ENCODE results near the gene PKIG.

Gene PKIG

GRCh38 chr20:44621325-44621724, 38.9 kb downstream of the PKIG start:
- DNase-seq, result no peak

DNA sequence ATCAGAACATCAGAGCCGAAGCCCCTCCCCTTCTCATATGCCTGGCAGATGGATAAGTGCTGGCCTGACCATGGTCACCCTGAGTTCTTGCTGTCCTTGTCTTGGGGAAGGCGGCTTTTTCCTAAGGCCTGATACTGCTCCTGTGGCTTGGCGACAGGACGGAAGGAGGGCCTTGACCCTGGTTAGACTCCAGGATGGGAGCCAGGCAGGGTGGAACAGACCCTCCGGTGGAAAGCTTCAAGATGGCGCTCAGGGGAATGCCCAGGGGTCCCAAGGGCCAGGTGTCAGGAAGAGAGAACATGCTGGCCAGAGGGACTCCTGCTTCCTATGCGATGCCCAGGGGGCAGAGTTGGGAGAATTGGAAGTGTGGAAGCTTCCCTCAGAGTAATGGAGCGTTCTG, 39.6 kb downstream of the PKIG start:
- DNase-seq, result no peak

DNA sequence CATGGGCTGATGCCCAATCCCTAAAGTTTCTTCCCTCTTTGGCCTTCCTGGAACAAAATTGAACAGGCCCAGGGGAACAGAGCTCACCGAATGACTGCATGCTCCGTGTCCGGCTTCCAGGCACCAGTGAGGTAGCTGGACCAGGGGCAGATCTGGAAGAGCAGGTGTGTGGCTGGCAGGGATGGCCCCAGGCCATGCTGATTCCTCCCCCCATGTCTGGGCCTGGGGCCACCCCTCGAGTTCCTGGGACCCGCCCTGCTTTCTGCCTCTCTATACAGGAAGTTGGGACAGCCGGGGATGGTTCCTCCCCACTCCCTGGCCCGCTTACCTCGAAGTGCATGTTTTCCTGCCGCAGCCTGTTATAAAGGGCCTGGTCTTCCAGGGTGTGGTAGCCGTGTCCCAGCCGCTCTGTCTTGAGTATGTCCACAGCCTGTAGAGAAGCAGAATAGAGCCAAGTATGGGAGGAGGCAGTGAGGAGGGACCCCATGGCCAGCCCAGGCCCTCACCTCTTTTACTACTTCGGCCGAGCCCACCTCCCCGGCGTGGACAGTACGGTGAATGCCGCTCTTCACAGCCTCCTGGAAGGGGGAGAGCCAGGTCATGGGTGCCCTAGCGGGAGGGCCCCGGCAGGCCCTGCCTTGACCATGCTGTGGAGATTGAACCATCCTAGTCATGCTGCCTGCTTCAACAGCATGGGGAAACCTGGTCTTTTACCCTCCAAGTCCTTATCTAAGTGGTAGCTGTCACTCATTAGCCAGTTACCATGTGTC, 40.3 kb downstream of the PKIG start:
- no peak for DNase-seq

- DNase-seq, result no peak
Observed at GRCh38 chr20:44624152-44624551, 41.8 kb downstream of the PKIG start.

DNA sequence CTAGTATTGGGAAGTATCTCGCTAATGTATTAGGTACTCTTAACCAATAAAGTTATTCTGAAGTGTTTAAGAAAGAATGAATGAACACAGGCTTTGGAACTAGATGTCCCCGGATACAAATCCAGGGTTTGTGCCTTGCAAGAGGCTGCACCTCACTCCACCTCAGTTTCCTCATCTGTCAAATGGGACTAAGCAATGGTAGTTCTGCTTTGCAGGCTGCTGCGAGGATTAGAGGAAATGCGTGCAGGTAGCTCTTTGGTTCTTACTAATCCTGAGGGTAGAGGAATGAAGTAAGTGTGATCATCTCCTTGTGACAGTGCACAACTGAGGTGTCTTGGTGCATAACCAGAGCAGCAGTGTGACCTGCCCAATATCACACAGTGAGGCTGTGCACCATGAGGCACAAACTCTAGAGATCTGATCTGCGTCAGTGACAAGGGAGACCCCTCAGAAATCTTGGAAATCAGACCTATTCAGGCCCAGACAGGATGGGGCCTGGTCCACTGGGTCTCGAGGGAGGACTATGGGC, 42.4 kb downstream of the PKIG start:
- no peak for DNase-seq

DNA sequence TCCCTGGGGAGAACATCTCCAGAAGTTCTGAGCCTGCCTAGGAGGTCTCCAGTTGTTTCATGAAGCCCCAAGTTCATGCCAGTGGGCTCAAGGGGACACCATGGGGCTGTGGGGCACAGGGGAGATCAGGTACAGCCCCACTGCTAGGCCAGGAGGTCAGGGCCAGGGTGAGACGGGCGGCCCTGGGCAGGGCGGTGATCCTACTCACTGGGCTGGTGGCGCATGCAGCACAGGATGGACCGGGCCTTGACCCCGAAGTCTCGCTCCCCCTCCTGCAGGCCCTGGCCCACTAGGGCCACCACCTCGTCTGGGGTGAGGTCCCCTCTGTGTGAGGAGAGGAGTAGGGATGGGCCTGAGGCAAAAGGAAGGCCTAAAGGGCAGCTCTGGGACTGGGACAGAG, 43.0 kb downstream of the PKIG start:
- no peak for DNase-seq

DNA sequence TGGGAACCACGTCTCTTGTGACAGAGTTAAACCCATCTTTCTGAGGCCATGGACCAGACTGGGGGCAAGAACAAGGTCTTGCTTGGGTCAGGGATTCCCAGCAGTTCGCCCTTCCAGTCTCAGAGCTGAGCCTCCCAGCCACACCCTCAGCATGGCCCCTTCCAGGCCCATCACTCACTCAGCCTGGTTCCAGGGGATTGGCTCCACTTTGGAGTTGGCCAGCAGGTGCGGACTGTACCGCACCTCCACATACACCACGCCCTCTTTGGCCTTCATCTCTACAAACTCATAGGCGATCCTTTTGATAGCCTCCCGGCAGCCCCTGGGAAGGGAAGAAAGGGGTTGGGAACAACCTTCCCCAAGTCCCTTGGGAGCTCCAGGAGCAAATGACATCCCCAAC, 43.9 kb downstream of the PKIG start:
- no peak for DNase-seq

- no peak for DNase-seq
Observed at GRCh38 chr20:44627364-44628010, 45.1 kb downstream of the PKIG start.

DNA sequence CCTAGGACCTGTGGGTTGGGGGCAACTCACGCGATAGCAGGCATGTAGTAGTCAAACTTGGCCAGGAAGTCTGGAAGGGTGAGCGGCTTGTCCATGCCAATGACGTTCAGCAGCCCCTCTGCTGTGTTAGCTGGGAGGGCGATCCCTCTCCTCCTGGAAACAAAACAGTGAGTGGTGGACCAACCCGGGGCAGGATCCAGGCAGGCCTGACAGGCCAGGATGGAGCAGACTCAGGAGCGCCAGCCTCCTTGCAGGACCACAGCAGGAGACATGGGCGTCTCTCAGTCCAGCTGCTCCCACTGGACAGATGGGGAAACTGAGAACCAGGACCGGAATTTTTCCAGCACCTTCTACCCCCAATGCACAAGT, 46.6 kb downstream of the PKIG start:
- no peak for DNase-seq

GRCh38 chr20:44629542-44629941, 47.2 kb downstream of the PKIG start:
- no peak for DNase-seq

- no peak for DNase-seq
Observed at GRCh38 chr20:44630297-44630696, 47.9 kb downstream of the PKIG start.

GRCh38 chr20:44632103-44632752, 49.8 kb downstream of the PKIG start:
- no peak for DNase-seq

- no peak for DNase-seq
Observed at GRCh38 chr20:44633187-44633810, 50.9 kb downstream of the PKIG start.

GRCh38 chr20:44633872-44634600, 51.7 kb downstream of the PKIG start:
- DNase-seq, result no peak

DNA sequence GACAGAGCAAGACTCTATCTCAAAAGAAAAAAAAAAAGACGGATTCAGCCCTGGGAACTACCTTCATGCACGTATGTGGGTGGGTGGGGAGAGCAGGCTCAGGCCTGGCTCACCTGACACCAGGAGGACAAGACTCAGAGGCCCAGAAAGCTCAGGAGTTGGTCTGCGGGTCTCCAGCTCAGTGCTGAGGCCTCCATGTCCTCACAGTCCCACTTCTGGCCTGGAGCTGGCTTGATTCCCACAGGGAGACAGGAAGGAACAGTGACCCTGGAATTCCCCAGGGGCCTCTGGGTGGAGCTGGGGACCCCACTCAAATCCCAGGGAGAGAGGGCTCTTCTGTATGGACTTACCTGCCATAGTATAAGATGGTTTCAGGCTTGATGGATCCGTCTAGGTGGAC, 53.5 kb downstream of the PKIG start:
- DNase-seq, result no peak

GRCh38 chr20:44637042-44637441, 54.7 kb downstream of the PKIG start:
- no peak for DNase-seq

- DNase-seq, result no peak
Observed at GRCh38 chr20:44637522-44638372, 55.4 kb downstream of the PKIG start.

- no peak for DNase-seq
Observed at GRCh38 chr20:44640522-44640921, 58.1 kb downstream of the PKIG start.

DNA sequence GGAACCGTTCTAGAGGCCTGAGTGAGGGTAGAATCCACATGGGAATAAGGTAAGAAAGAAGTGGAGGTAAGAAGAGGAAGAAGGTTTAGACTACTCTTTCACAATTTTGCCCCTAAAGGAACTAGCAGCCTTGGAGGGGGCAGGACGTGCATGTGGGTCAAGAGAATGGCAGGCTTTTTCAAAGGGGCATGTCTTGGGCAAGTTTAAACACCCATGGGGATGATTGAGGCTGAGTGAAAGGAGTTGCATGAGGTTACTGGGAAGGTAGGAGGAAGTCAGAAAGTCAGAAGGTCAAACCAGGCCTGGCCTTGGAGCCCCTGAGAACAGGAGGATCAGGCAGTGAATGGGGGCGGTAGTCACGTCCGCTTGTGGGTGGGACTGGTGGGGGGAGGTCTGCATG, 58.9 kb downstream of the PKIG start:
- DNase-seq, result no peak

GRCh38 chr20:44642203-44643153, 60.1 kb downstream of the PKIG start:
- DNase-seq, result no peak

- DNase-seq, result no peak
Observed at GRCh38 chr20:44643154-44643519, 60.8 kb downstream of the PKIG start.
